Ramos (cell line): ENCODE measurements around the gene PPFIA4.

Experiments used
- in situ Hi-C: fragments of 300-500 bp; cut with MboI; formaldehyde crosslinking; loops from one replicate; pipeline ENCODE4 v1.14.3; 2022; ENCODE audit warnings: low sequenced_read_pairs; ENCODE audit not compliant: unreplicated experiment

The PPFIA4 gene

GRCh38 chr1:203077367-203077766 lies 51.1 kb downstream of the PPFIA4 start:
- in situ Hi-C loops, result no loop called here

GRCh38 chr1:203077956-203078355 lies 51.7 kb downstream of the PPFIA4 start:
- in situ Hi-C loops, result no loop called here

- in situ Hi-C loops, result no loop called here
These were observed 52.2 kb downstream of the PPFIA4 start for GRCh38 chr1:203078478-203078877.

GRCh38 chr1:203080456-203080855 lies 54.2 kb downstream of the PPFIA4 start:
- in situ Hi-C loops, result no loop called here

- in situ Hi-C loops, result no loop called here
These were observed 55.4 kb downstream of the PPFIA4 start for GRCh38 chr1:203081465-203082230.

- in situ Hi-C loops, result no loop called here
These were observed 55.9 kb downstream of the PPFIA4 start for GRCh38 chr1:203082231-203082505.

GRCh38 chr1:203082571-203083462 lies 56.5 kb downstream of the PPFIA4 start:
- in situ Hi-C loops, result no loop called here

GRCh38 chr1:203083463-203083921 lies 57.2 kb downstream of the PPFIA4 start:
- in situ Hi-C loops, result no loop called here

GRCh38 chr1:203084588-203085527 lies 58.6 kb downstream of the PPFIA4 start:
- in situ Hi-C loops, result no loop called here

- in situ Hi-C loops, result no loop called here
These were observed 59.5 kb downstream of the PPFIA4 start, which contains the start of gene MYOG for GRCh38 chr1:203085528-203086406. Gene MYOG, minus strand, starts transcription at chr1:203086012. Its CDS starts 51 bp downstream, at chr1:203085961.

- in situ Hi-C loops, result no loop called here
These were observed 60.9 kb downstream of the PPFIA4 start for GRCh38 chr1:203086992-203087763.

- in situ Hi-C loops, result no loop called here
These were observed 62.1 kb downstream of the PPFIA4 start for GRCh38 chr1:203088441-203088840.

GRCh38 chr1:203089001-203089650 lies 62.8 kb downstream of the PPFIA4 start:
- in situ Hi-C loops, result no loop called here

GRCh38 chr1:203089651-203090045 lies 63.4 kb downstream of the PPFIA4 start:
- in situ Hi-C loops, result no loop called here

- in situ Hi-C loops, result no loop called here
These were observed 64.3 kb downstream of the PPFIA4 start for GRCh38 chr1:203090421-203091198.

- in situ Hi-C loops, result no loop called here
These were observed 64.8 kb downstream of the PPFIA4 start for GRCh38 chr1:203091199-203091477.

- in situ Hi-C loops, result no loop called here
These were observed 65.6 kb downstream of the PPFIA4 start for GRCh38 chr1:203091761-203092330.
